ENCODE results near the gene RAP2C. TPM values are rescaled to one million over a fixed set of nuclear protein-coding genes. Genes with fewer than 3 reads are reported as not detected.
A peak's percentile ranks its signal among the peaks of the same experiment; 100 is the strongest.

Gene RAP2C
- 10 to 100 TPM; 27.4 to 32.2 TPM for total RNA-seq

GRCh38 chrX:132219343-132219768 is at the start of gene RAP2C:
TSS of gene RAP2C (minus strand) at chrX:132219447. CDS start at chrX:132217268, 2,179 bp downstream.
- no peaks in the 10 kb centered on the region for H3K27me3 Mint-ChIP-seq (ENCODE audit: low read depth)
- H3K4me1 Mint-ChIP-seq (ENCODE audit: low read depth): peaks cover 15% of the 10 kb centered on the region
- ChIA-PET CTCF (interaction anchor here (0.6 to 3.6 kb wide), 22 partner anchors 11 to 530 kb away, joined by 3 to 60 read pairs (median 4); no protein-coding TSS in a partner anchor), POLR2A (interaction anchor here (0.6 to 1.4 kb wide), 3 partner anchors 20 to 269 kb away, joined by 3 to 4 read pairs (median 3); partner anchors contain the start of gene MBNL3)
- H3K4me3 Mint-ChIP-seq: peak within 1 kb of the TSS; percentile 87
- peaks cover 13% of the 10 kb centered on the region for H3K36me3 Mint-ChIP-seq (ENCODE audit: low read depth)
- peak within 1 kb of the TSS; percentile 92 for H3K27ac Mint-ChIP-seq
- ATAC-seq (peak; percentile 43), DNase-seq (peak; percentile 73)
- no peaks in the 10 kb centered on the region for H3K9me3 Mint-ChIP-seq (ENCODE audit: insufficient read depth)

GRCh38 chrX:132267392-132267791 is 48.1 kb upstream of the RAP2C start:
- ATAC-seq: no peak
- ChIA-PET CTCF (no interaction called here), POLR2A (no interaction called here)
- Mint-ChIP-seq H3K27ac (no peak overlapping the region), H3K4me1 (ENCODE audit: low read depth) (peaks cover 2% of the 10 kb centered on the region), H3K27me3 (ENCODE audit: low read depth) (no peaks in the 10 kb centered on the region), H3K36me3 (ENCODE audit: low read depth) (no peaks in the 10 kb centered on the region), H3K9me3 (ENCODE audit: insufficient read depth) (no peaks in the 10 kb centered on the region), H3K4me3 (no peak overlapping the region)
- no peak for DNase-seq

- CTCF ChIA-PET: no interaction called here
- DNase-seq: no peak
- POLR2A ChIA-PET: no interaction called here
- Mint-ChIP-seq H3K27me3 (ENCODE audit: low read depth) (no peaks in the 10 kb centered on the region), H3K4me1 (ENCODE audit: low read depth) (peaks cover 2% of the 10 kb centered on the region), H3K36me3 (ENCODE audit: low read depth) (no peaks in the 10 kb centered on the region), H3K4me3 (no peak overlapping the region), H3K9me3 (ENCODE audit: insufficient read depth) (no peaks in the 10 kb centered on the region), H3K27ac (no peak overlapping the region)
- ATAC-seq: no peak
Measured at GRCh38 chrX:132266583-132267355, 47.5 kb upstream of the RAP2C start.

- ChIA-PET CTCF (no interaction called here), POLR2A (no interaction called here)
- Mint-ChIP-seq H3K27me3 (ENCODE audit: low read depth) (no peaks in the 10 kb centered on the region), H3K36me3 (ENCODE audit: low read depth) (no peaks in the 10 kb centered on the region), H3K9me3 (ENCODE audit: insufficient read depth) (no peaks in the 10 kb centered on the region), H3K4me1 (ENCODE audit: low read depth) (no peaks in the 10 kb centered on the region), H3K27ac (no peak overlapping the region), H3K4me3 (no peak overlapping the region)
- ATAC-seq (no peak), DNase-seq (no peak)
Measured at GRCh38 chrX:132263127-132263526, 43.9 kb upstream of the RAP2C start.

- ChIA-PET CTCF (no interaction called here), POLR2A (no interaction called here)
- H3K27me3 Mint-ChIP-seq (ENCODE audit: low read depth): no peaks in the 10 kb centered on the region
- no peaks in the 10 kb centered on the region for H3K9me3 Mint-ChIP-seq (ENCODE audit: insufficient read depth)
- DNase-seq (no peak), ATAC-seq (no peak)
- H3K4me3 Mint-ChIP-seq: no peak overlapping the region
- H3K4me1 Mint-ChIP-seq (ENCODE audit: low read depth): peaks cover 4% of the 10 kb centered on the region
- no peaks in the 10 kb centered on the region for H3K36me3 Mint-ChIP-seq (ENCODE audit: low read depth)
- H3K27ac Mint-ChIP-seq: no peak overlapping the region
Measured at GRCh38 chrX:132258509-132258908, 39.3 kb upstream of the RAP2C start.

GRCh38 chrX:132257116-132257515 is 37.9 kb upstream of the RAP2C start:
- ChIA-PET CTCF (no interaction called here), POLR2A (no interaction called here)
- H3K4me1 Mint-ChIP-seq (ENCODE audit: low read depth): peaks cover 4% of the 10 kb centered on the region
- DNase-seq (no peak), ATAC-seq (no peak)
- no peaks in the 10 kb centered on the region for H3K27me3 Mint-ChIP-seq (ENCODE audit: low read depth)
- no peaks in the 10 kb centered on the region for H3K36me3 Mint-ChIP-seq (ENCODE audit: low read depth)
- no peak overlapping the region for H3K4me3 Mint-ChIP-seq
- H3K27ac Mint-ChIP-seq: no peak overlapping the region
- no peaks in the 10 kb centered on the region for H3K9me3 Mint-ChIP-seq (ENCODE audit: insufficient read depth)

- no peak for DNase-seq
- Mint-ChIP-seq H3K27ac (no peak overlapping the region), H3K27me3 (ENCODE audit: low read depth) (no peaks in the 10 kb centered on the region), H3K4me3 (no peak overlapping the region), H3K9me3 (ENCODE audit: insufficient read depth) (no peaks in the 10 kb centered on the region), H3K36me3 (ENCODE audit: low read depth) (no peaks in the 10 kb centered on the region), H3K4me1 (ENCODE audit: low read depth) (no peaks in the 10 kb centered on the region)
- ATAC-seq: no peak
- POLR2A ChIA-PET: no interaction called here
- CTCF ChIA-PET: no interaction called here
Measured at GRCh38 chrX:132236121-132236520, 16.9 kb upstream of the RAP2C start.

GRCh38 chrX:132235488-132235887 is 16.2 kb upstream of the RAP2C start:
- ChIA-PET CTCF (no interaction called here), POLR2A (no interaction called here)
- Mint-ChIP-seq H3K4me1 (ENCODE audit: low read depth) (no peaks in the 10 kb centered on the region), H3K36me3 (ENCODE audit: low read depth) (no peaks in the 10 kb centered on the region), H3K27me3 (ENCODE audit: low read depth) (no peaks in the 10 kb centered on the region), H3K27ac (no peak overlapping the region), H3K4me3 (no peak overlapping the region), H3K9me3 (ENCODE audit: insufficient read depth) (no peaks in the 10 kb centered on the region)
- no peak for DNase-seq
- no peak for ATAC-seq

GRCh38 chrX:132231587-132231986 is 12.3 kb upstream of the RAP2C start:
- Mint-ChIP-seq H3K4me1 (ENCODE audit: low read depth) (peaks cover 2% of the 10 kb centered on the region), H3K9me3 (ENCODE audit: insufficient read depth) (no peaks in the 10 kb centered on the region), H3K27me3 (ENCODE audit: low read depth) (no peaks in the 10 kb centered on the region), H3K27ac (no peak overlapping the region), H3K4me3 (no peak overlapping the region), H3K36me3 (ENCODE audit: low read depth) (no peaks in the 10 kb centered on the region)
- ChIA-PET POLR2A (no interaction called here), CTCF (no interaction called here)
- DNase-seq (no peak), ATAC-seq (no peak)

- Mint-ChIP-seq H3K36me3 (ENCODE audit: low read depth) (no peaks in the 10 kb centered on the region), H3K4me3 (no peak overlapping the region), H3K4me1 (ENCODE audit: low read depth) (peaks cover 2% of the 10 kb centered on the region), H3K9me3 (ENCODE audit: insufficient read depth) (no peaks in the 10 kb centered on the region), H3K27me3 (ENCODE audit: low read depth) (no peaks in the 10 kb centered on the region), H3K27ac (no peak overlapping the region)
- ChIA-PET CTCF (interaction anchor here (0.7 to 1.8 kb wide), 3 partner anchors 386 to 404 kb away, joined by 3 to 6 read pairs (median 3); no protein-coding TSS in a partner anchor), POLR2A (no interaction called here)
- DNase-seq (no peak), ATAC-seq (no peak)
Measured at GRCh38 chrX:132227383-132228112, 8.3 kb upstream of the RAP2C start.

GRCh38 chrX:132226169-132226568 is 6.9 kb upstream of the RAP2C start:
- Mint-ChIP-seq H3K9me3 (ENCODE audit: insufficient read depth) (no peaks in the 10 kb centered on the region), H3K27ac (no peak overlapping the region), H3K27me3 (ENCODE audit: low read depth) (no peaks in the 10 kb centered on the region), H3K36me3 (ENCODE audit: low read depth) (no peaks in the 10 kb centered on the region), H3K4me3 (no peak overlapping the region), H3K4me1 (ENCODE audit: low read depth) (peaks cover 2% of the 10 kb centered on the region)
- ATAC-seq: no peak
- no peak for DNase-seq
- ChIA-PET CTCF (interaction anchor here (0.8 to 1.8 kb wide), 6 partner anchors 25 to 405 kb away, joined by 3 to 7 read pairs (median 4); no protein-coding TSS in a partner anchor), POLR2A (no interaction called here)

Data from activated CD8-positive, alpha-beta T cell treated with anti-CD3 and anti-CD28 coated beads, Interleukin-2, amount 10 ng/mL, durations not matched to agents 7 days and 5 days (primary cell).